GM12878 (cell line): ENCODE results near the gene CARM1. TPM values are rescaled to one million over a fixed set of nuclear protein-coding genes. Genes with fewer than 3 reads are reported as not detected.

Source experiments
- ATAC-seq: fragments of 200-7000 bp; cut with Tn5 transposase; 3 replicates; pipeline ENCODE4 v1.9.1; 2020; ENCODE audit warnings: mild to moderate bottlenecking, moderate library complexity
- BruUV-seq: library from RNA; stranded (reverse); fragments of 400-500 nt; replicated peaks from 2 replicates; lab custom pipeline; 2021; lab: Mats Ljungman, UMichigan
- CTCF ChIA-PET: fragments of 300-600 bp; sonication (Branson Sonifier 250); formaldehyde crosslinking; extraction: SDS; loops from one replicate; lab custom pipeline; 2021; ENCODE audit warnings: inconsistent platforms; lab: Yijun Ruan, JAX
- POLR2A ChIA-PET: fragments of 350-600 bp; formaldehyde crosslinking; extraction: SDS; loops from one replicate; lab custom pipeline; 2021; ENCODE audit warnings: inconsistent platforms; lab: Charles Lee
- RAD21 ChIA-PET: fragments of 300-600 bp; sonication (Branson Sonifier 250); formaldehyde crosslinking; loops from one replicate; lab custom pipeline; 2023; ENCODE audit warnings: antibody characterized with exemption; ENCODE audit not compliant: unreplicated experiment; lab: Charles Lee
- SMC1A ChIA-PET: fragments of 300-600 bp; sonication (Branson Sonifier 250); formaldehyde crosslinking; loops from one replicate; lab custom pipeline; 2023; ENCODE audit not compliant: unreplicated experiment, uncharacterized antibody; lab: Charles Lee
- DNase-seq: peaks from one replicate; pipeline ENCODE4 v3.0.0-alpha.2; 2011; ENCODE audit warnings: low read depth, low spot score
- FAIRE-seq: peaks from 3 replicates; lab custom pipeline; 2011; peaks lifted over from hg19 to GRCh38; lab: Jason Lieb, UNC
- H2AFZ ChIP-seq: 2 replicates; pipeline ENCODE4 v1.6.0; 2011; ENCODE audit warnings: low read depth, low read length, control low read depth; ENCODE audit not compliant: control insufficient read depth
- H3K27ac ChIP-seq: 2 replicates; pipeline ENCODE4 v1.5.1; 2011; ENCODE audit warnings: control low read depth; ENCODE audit not compliant: control insufficient read depth, insufficient read depth
- H3K27me3 ChIP-seq, 2 experiments: replicated peaks in 1 of 2; 2 replicates each; pipeline versions ENCODE4 v1.6.0 to v1.6.1; 2011; ENCODE audit warnings: low read length in 1 of 2; ENCODE audit not compliant: control insufficient read depth in 2 of 2, insufficient read depth in 2 of 2
- H3K36me3 ChIP-seq, 2 experiments: 2 replicates each; pipeline ENCODE4 v1.5.1; 2011; ENCODE audit warnings: low read length in 1 of 2; ENCODE audit not compliant: control insufficient read depth in 2 of 2, insufficient read depth in 2 of 2
- H3K4me1 ChIP-seq: 2 replicates; pipeline ENCODE4 v1.6.1; 2011; ENCODE audit warnings: mild to moderate bottlenecking, low read length, moderate library complexity, mixed read lengths; ENCODE audit not compliant: control insufficient read depth, insufficient read depth
- H3K4me2 ChIP-seq: 2 replicates; pipeline ENCODE4 v1.6.0; 2011; ENCODE audit warnings: control low read depth; ENCODE audit not compliant: control insufficient read depth, insufficient read depth
- H3K4me3 ChIP-seq: fragments of 200-600 bp; sonication (generic); 2 replicates; pipeline ENCODE4 v1.5.1; 2016
- H3K79me2 ChIP-seq: 2 replicates; pipeline ENCODE4 v1.6.0; 2011; ENCODE audit warnings: low read length; ENCODE audit not compliant: control insufficient read depth, insufficient read depth
- H3K9ac ChIP-seq: 2 replicates; pipeline ENCODE4 v1.8.0; 2011; ENCODE audit warnings: low read length, control low read depth, mixed read lengths; ENCODE audit not compliant: control insufficient read depth, insufficient read depth
- H3K9me3 ChIP-seq: replicated peaks from 3 replicates; pipeline ENCODE4 v1.5.1; 2011; ENCODE audit warnings: mild to moderate bottlenecking, low read length; ENCODE audit not compliant: control insufficient read depth, insufficient read depth
- H4K20me1 ChIP-seq: 2 replicates; pipeline ENCODE4 v1.6.0; 2011; ENCODE audit not compliant: control insufficient read depth, insufficient read depth
- ATF7 ChIP-seq: fragments of 450-650 bp; IDR thresholded peaks from 2 replicates; pipeline ENCODE4 v1.6.1; 2016; ENCODE audit warnings: low read depth, mild to moderate bottlenecking
- CBX5 ChIP-seq: sonication (generic); IDR thresholded peaks from 2 replicates; pipeline ENCODE4 v1.6.1; 2016; ENCODE audit warnings: low read depth, moderate library complexity, mild to moderate bottlenecking, inconsistent platforms
- CREB1 ChIP-seq: IDR thresholded peaks from 2 replicates; pipeline ENCODE4 v1.6.1; 2012; ENCODE audit warnings: low read depth, mild to moderate bottlenecking, inconsistent platforms
- CREM ChIP-seq: IDR thresholded peaks from 2 replicates; pipeline ENCODE4 v1.6.1; 2014; ENCODE audit warnings: antibody characterized with exemption, low read depth
- CTCF ChIP-seq, 3 experiments: IDR thresholded peaks in 2 of 3; conservative IDR thresholded peaks in 1 of 3; 2 replicates each; pipeline ENCODE4 v1.5.1; 2011; ENCODE audit warnings: low read depth in 3 of 3, low read length in 3 of 3, mild to moderate bottlenecking in 3 of 3, control low read depth in 2 of 3, moderate library complexity in 2 of 3, inconsistent platforms in 1 of 3, mixed read lengths in 1 of 3; ENCODE audit not compliant: control insufficient read depth in 2 of 3, insufficient read depth in 1 of 3; ENCODE audit errors: extremely low read depth in 1 of 3
- EGR1 ChIP-seq, 2 experiments: IDR thresholded peaks; 1 replicate in 1 of 2; 2 replicates in 1 of 2; pipeline ENCODE4 v1.6.1; 2011 to 2012; ENCODE audit warnings: low read depth in 2 of 2, low read length in 2 of 2, borderline replicate concordance in 1 of 2, mild to moderate bottlenecking in 1 of 2, moderate library complexity in 1 of 2
- ELK1 ChIP-seq: IDR thresholded peaks from 2 replicates; pipeline ENCODE4 v1.6.1; 2012; ENCODE audit warnings: low read depth, low read length, improper control_type of control experiment
- FOS ChIP-seq: IDR thresholded peaks from 3 replicates; pipeline ENCODE4 v1.6.1; 2011; ENCODE audit warnings: borderline replicate concordance; ENCODE audit not compliant: insufficient read length; ENCODE audit errors: extremely low read depth
- HDAC2 ChIP-seq: fragments of 200-600 bp; sonication (generic); IDR thresholded peaks from 2 replicates; pipeline ENCODE4 v1.6.1; 2017
- LARP7 ChIP-seq: fragments of 450-650 bp; IDR thresholded peaks from 2 replicates; pipeline ENCODE4 v1.6.1; 2017; ENCODE audit warnings: mild to moderate bottlenecking
- PAX8 ChIP-seq: fragments of 450-650 bp; IDR thresholded peaks from 2 replicates; pipeline ENCODE4 v1.6.1; 2017; ENCODE audit warnings: mild to moderate bottlenecking, moderate library complexity
- RAD51 ChIP-seq: fragments of 450-650 bp; IDR thresholded peaks from 2 replicates; pipeline ENCODE4 v1.6.1; 2016; ENCODE audit warnings: moderate library complexity, mild to moderate bottlenecking, inconsistent platforms
- SP1 ChIP-seq: IDR thresholded peaks from one replicate; pipeline ENCODE4 v1.6.1; 2011; ENCODE audit warnings: low read depth, low read length
- TARDBP ChIP-seq: IDR thresholded peaks from 2 replicates; pipeline ENCODE4 v1.6.1; 2016; ENCODE audit warnings: borderline replicate concordance
- ZNF687 ChIP-seq: fragments of 450-650 bp; IDR thresholded peaks from 2 replicates; pipeline ENCODE4 v1.6.1; 2017; ENCODE audit warnings: mild to moderate bottlenecking, moderate library complexity
- WGBS: methylation state at CpG from one replicate; pipeline ENCODE4 v1.1.6; 2016; ENCODE audit warnings: low lambda C conversion rate; ENCODE audit not compliant: insufficient replicate concordance, insufficient coverage; ENCODE audit errors: missing lambda C conversion rate; 5-methylcytosine and 5-hydroxymethylcytosine counted together
- in situ Hi-C: fragments of 300-500 bp; cut with MboI; formaldehyde crosslinking; loops from 9 replicates; pipeline ENCODE4 v1.14.3; 2018; ENCODE audit warnings: mixed read lengths
- intact Hi-C: fragments of 100-400 bp; cut with micrococcal nuclease; formaldehyde crosslinking; loops from one replicate; pipeline ENCODE4 v1.14.2; 2022; ENCODE audit not compliant: unreplicated experiment
- polyA plus RNA-seq, 11 experiments: library from polyadenylated mRNA; depleted of rRNA in 4 of 11; unstranded in 6 of 11; stranded (reverse) in 5 of 11; fragments of >200 nt; fragmentation: Nextera tagmentation in 4 of 11; fragmentation: Illumina TruSeq in 1 of 11; extraction: Ambion mirVana in 4 of 11; extraction: Trizol in 1 of 11; gene quantifications; 1 replicate in 1 of 11; 2 replicates in 10 of 11; pipeline versions ENCODE4 v1.2.1 to v1.2.3, GENCODE V29; 2011 to 2016; ENCODE audit warnings: inconsistent platforms in 2 of 11, missing spikeins in 2 of 11, low read depth in 1 of 11
- total RNA-seq, 4 experiments: library from RNA; depleted of rRNA in 3 of 4; stranded (reverse); fragments of >200 nt in 3 of 4; fragmentation: Illumina TruSeq in 1 of 4; extraction: Trizol in 1 of 4; gene quantifications; 2 replicates each; pipeline versions ENCODE4 v1.2.1 to v1.2.3, GENCODE V29; 2013 to 2021

Gene CARM1
- total and polyA plus RNA-seq, 10 of the 15 experiments (the other 5 are each of a cell fraction or from before 2014, with no cell fraction given), result 0.45 to 116 (median 39.7) TPM

GRCh38 chr19:10839114-10840050 is 32.0 kb upstream of the CARM1 start:
- Histone ChIP-seq H3K4me1 (peaks cover 12% of the 10 kb centered on the region), H3K36me3 (peaks cover 0 to 4% of the 10 kb centered on the region in 2 experiments; a peak in 1 of 4 replicates), H4K20me1 (peaks cover 3% of the 10 kb centered on the region; the same call in 1 of the 2 replicates), H3K27me3 (no peaks in the 10 kb centered on the region), H3K4me3 (no peak overlapping the region), H3K79me2 (no peaks in the 10 kb centered on the region; the same call in 1 of the 2 replicates), H3K9ac (no peak overlapping the region), H3K9me3 (peaks cover 5% of the 10 kb centered on the region; the same call in 2 of the 3 replicates), H2AFZ (no peak overlapping the region), H3K4me2 (no peak overlapping the region), H3K27ac (no peak overlapping the region)
- ChIA-PET CTCF (interaction anchor here (0.6 to 3.1 kb wide), 7 partner anchors 11 to 122 kb away, joined by 3 to 23 read pairs (median 3); partner anchors contain the start of gene DNM2), POLR2A (interaction anchor here (0.7 kb wide), 1 partner anchor 286 kb away, joined by 4 read pairs; no protein-coding TSS in a partner anchor), RAD21 (interaction anchor here (0.7 to 1.5 kb wide), 4 partner anchors 19 to 609 kb away, joined by 3 to 5 read pairs (median 4); partner anchors contain the start of gene DNM2), SMC1A (interaction anchor here (0.6 kb wide), 1 partner anchor 14 kb away, joined by 3 read pairs; no protein-coding TSS in a partner anchor)
- ATAC-seq, result no peak
- BruUV-seq, result no TSS peak
- in situ Hi-C loops (no loop called here), intact Hi-C loops (no loop called here)
- no peak for TF ChIP-seq EGR1 (IDR thresholded peaks at IDR 0.05; ENCODE audit: borderline replicate concordance in 1 of 2, low read depth in 2 of 2, low read length in 2 of 2)
- no peak for TF ChIP-seq PAX8
- TF ChIP-seq ZNF687, result no peak
- TF ChIP-seq LARP7, result no peak
- TF ChIP-seq SP1, result no peak
- no peak for TF ChIP-seq CTCF (IDR thresholded peaks at IDR 0.05 in 2 of 3, conservative IDR thresholded peaks at IDR 0.05 in 1 of 3; ENCODE audit: control insufficient read depth in 2 of 3, extremely low read depth in 1 of 3, insufficient read depth in 1 of 3, low read depth in 3 of 3, low read length in 3 of 3)
- no peak for TF ChIP-seq FOS
- no peak for TF ChIP-seq CBX5
- no peak for TF ChIP-seq HDAC2
- no peak for TF ChIP-seq RAD51
- no peak for TF ChIP-seq ELK1
- no peak for TF ChIP-seq TARDBP
- TF ChIP-seq CREM, result no peak
- TF ChIP-seq ATF7, result no peak
- no peak for TF ChIP-seq CREB1
- FAIRE-seq, result no peak
- 31% methylated on average over 7 of the region's 10 CpGs for WGBS
- DNase-seq, result no peak
